ENCODE measurements around the gene LSP1.
"Not testable (repeated sequence)": the region's sequence is repeated elsewhere in the genome, so short reads cannot be mapped to it uniquely, and the experiment has no call there.

LSP1 gene

GRCh38 chr11:1932681-1933080, 79.8 kb downstream of the LSP1 start:
- DNase-seq = no peak

- DNase-seq = no peak
Observed at GRCh38 chr11:1933416-1934334, 80.8 kb downstream of the LSP1 start.

GRCh38 chr11:1934335-1935155, 81.7 kb downstream of the LSP1 start:
- no peak for DNase-seq

GRCh38 chr11:1935156-1936071, 82.5 kb downstream of the LSP1 start:
- DNase-seq = no peak

- DNase-seq = no peak
Observed at GRCh38 chr11:1936072-1936780, 83.3 kb downstream of the LSP1 start.

GRCh38 chr11:1936781-1937615, 84.1 kb downstream of the LSP1 start:
- no peak for DNase-seq

- DNase-seq = no peak
Observed at GRCh38 chr11:1937616-1938342, 84.9 kb downstream of the LSP1 start.

GRCh38 chr11:1938343-1939005, 85.6 kb downstream of the LSP1 start:
- DNase-seq = no peak

GRCh38 chr11:1939006-1939625, 86.2 kb downstream of the LSP1 start:
- DNase-seq = no peak

- DNase-seq = not testable (repeated sequence)
Observed at GRCh38 chr11:1939788-1940187, 86.9 kb downstream of the LSP1 start.
